HG02571 (cell line): ENCODE data around the gene GPN1.
A peak's percentile ranks its signal among the peaks of the same experiment; 100 is the strongest.
"Not testable (repeated sequence)": the region's sequence is repeated elsewhere in the genome, so short reads cannot be mapped to it uniquely, and the experiment has no call there.

Experiments used
- ATAC-seq: cut with Tn5 transposase; IDR thresholded peaks from one replicate; pipeline ENCODE4 v1.9.1; 2021; ENCODE audit warnings: mild to moderate bottlenecking, moderate library complexity; ENCODE audit not compliant: unreplicated experiment

The GPN1 gene

DNA sequence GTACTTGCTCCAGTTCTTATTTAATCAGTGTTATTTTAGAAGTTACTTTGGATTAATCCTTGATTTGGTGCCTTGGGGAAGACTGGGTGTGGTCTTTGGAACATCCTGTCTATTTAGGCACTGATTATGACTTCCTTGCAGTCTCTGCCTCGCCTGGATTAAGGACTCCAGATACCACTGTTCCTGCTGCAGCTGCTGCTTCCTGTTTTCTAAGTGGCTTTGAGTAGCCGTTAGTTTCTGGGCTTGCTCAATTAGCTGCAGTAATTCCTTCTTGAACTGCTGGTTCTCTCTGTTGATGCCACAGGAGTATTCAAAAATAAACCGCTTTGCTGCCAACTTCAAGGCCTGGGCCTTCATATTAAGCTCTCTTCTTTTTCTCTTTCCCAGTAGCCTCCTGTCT lies 1.9 kb upstream of the GPN1 start:
- ATAC-seq: not testable (repeated sequence)

DNA sequence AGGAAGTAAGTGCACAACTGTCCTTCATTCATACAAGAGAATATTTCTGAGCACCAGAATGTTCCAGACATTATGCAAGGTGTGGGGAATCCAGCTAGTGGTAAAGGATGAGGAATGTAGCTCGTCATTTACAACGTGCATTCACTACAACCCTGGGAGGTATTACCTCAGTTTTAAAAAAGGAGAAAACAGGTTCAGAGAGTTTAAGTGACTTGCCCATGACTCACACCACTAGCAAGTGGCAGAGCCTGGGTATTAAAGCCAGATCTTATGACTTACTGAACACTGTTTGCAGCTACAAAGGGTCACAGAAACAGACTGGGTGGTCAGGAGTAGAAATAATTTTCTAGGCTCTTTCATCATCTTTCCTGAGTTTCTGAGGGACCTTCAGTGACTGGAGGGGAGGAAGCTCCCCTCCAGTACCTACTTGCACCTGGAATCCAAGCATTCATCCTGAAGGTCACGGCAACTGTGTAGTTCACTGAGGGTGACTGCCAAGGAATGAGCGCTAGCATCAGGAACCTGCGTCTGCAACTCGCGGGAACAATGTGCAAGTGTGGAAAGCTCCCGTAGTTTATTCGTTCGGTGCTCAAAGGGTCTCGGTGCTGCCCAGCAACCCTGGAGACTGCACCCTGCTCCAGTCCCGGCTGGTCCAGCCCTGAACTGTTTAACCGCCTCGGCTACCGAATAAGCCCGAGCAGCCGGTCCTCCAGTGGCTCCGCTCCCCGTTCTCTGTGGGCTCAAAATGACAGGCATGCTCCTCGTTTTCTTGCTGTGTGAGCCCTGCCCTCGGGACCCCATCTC lies 685 bp upstream of the GPN1 start:
- ATAC-seq: peak; percentile 20

DNA sequence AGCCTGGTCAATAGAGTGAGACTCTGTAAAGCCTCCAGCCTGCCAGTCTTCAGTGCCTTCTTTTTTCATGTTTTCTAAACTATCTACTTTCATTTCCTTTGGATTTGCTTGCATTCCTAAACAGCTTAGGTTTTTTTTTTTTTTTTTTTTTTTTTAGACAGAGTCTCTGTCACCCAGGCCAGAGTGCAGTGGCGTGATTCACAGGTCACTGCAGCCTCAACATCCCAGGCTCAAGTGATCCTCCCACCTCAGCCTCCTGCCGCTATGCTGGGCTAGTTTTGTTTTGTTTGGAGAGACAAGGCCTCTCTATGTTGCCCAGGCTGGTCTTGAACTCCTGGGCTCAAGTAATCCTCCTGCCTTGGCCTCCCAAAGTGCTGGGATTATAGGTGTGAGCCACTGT lies 1.4 kb downstream of the GPN1 start:
- ATAC-seq: not testable (repeated sequence)

DNA sequence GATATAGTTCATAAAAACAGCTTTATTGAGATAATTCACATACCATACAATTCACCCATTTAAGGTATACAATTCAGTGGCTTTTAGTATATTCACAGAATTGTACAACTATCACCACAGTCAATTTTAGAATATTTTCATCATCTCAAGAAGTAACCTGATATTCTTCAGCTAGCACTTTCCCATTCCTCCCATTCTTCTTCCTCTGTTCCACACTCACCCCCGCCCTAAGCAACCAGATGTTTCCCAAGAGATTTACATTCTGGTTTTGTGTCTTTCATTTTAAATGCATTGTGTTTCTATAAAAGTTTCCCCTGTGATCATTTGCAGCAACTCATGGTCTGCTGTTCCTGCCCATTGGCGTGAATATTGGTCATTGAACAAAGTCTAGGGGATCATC lies 5.4 kb downstream of the GPN1 start:
- ATAC-seq: no peak

DNA sequence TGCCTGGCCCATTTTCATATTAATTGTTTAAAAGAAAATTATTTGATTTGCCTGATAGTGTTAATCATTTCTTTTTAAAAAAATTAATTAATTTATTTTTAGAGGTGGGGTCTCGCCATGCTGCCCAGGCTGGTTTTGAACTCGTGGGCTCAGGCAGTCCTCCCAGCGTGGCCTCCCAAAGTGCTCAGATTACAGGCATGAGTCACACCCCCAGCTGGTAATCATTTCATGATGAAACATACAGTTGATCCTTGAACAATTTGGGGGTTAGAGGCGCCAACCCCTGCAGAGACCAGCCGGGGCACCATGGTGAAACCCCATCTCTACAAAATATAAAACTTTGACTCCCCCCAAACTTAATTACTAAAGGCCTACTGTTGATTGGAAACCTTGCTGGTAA lies 7.9 kb downstream of the GPN1 start:
- no peak for ATAC-seq

DNA sequence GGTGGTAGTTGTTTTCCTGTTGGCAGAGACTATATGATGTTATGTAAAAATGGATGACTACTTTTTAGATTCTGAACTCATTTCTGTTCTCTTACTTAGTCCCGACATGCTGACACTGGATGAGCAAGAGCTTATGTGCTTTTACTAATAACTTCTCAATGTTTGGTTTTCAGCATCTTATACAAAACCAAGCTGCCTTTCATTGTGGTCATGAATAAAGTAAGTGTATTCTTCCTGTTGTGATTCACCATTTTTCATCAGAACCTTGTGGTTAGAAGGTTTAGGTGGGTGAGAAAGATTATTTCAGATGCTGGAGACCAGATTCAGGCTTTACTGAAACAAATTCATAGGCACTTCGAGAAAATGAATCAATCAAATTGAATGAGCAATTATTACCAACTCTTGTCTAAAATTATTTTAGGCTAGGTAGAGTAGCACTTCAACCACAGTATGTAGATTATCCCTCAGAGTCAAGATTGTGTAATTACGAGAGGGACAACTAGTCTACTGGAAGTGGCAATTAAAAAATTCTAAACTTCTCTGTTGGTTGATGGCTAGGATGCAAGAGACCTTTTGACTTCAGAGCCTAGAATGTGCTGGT lies 9.3 kb downstream of the GPN1 start:
- ATAC-seq: no peak

DNA sequence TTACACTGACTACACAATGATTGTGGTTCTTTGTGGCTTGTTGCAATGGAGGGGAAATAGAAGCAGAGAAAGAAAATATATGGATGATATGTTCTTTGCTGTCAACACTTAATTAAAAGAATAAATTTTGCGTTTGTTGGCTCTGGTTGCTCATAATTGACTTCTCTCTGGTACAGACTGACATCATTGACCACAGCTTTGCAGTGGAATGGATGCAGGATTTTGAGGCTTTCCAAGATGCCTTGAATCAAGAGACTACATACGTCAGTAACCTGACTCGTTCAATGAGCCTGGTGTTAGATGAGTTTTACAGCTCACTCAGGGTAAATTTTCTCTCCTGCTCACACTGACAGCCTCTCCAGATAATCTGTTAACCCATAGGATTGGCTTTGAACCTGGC lies 9.9 kb downstream of the GPN1 start:
- no peak for ATAC-seq

DNA sequence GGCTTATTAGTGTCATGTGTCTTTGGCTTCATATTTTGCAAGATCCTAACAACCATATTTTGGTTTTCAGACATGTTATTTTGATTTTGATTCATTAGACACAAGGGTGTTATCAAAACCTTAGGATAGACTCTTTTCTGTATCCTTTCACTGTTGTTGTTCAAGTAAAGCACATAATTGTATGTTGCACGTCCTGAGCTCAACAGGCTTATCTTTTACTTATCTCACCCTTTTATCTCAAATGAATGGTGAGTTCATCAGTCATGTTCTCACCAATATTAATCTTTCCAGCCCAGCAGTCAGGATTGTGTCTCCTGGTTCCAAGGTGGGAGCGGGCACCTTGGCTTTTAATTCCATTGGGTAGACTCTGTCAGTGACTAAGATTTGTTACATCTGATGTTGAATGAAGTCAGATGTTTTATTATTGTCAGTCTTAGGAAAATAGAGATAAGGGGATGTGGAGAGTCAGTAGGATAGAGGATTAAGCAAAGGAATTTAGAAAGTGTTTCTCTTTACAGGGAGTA lies 11.9 kb downstream of the GPN1 start:
- ATAC-seq: no peak

DNA sequence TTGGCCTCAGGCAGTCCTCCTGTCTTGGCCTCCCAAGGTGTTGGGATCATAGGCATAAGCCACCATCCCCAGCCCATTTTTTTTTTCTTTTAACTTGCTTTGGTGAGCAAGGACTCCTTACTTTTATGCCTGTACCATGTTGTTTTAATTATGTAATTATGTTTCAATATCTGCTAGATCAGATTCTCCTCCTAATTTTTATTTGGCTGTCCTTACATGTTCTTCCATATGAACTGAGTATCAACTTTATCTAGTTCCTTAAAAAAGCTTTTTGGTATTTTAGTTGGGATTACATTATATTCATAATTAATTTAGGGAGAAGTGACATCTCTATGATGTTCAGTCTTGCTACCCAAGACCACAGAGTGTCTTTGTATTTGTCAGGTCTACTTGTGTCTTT lies 16.3 kb downstream of the GPN1 start:
- no peak for ATAC-seq

DNA sequence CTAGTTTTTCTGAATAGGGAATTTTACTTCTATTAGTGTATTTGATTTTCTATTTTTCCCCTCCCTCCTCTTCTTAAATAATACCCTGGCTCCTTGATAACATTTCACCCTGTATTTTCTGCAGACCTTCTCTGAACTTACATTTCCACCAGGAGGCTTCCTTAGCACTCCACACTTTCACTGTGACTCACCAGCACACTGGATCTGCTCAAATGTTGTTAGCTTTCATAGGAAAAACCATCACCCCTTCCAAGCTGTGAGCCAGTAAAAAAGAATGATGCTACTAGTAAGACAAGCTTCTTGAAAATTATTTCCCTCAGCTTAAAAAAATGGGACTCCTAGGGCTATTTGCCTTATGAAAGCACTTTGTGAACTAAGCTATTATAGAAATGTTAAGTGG lies 18.4 kb downstream of the GPN1 start:
- ATAC-seq: no peak

DNA sequence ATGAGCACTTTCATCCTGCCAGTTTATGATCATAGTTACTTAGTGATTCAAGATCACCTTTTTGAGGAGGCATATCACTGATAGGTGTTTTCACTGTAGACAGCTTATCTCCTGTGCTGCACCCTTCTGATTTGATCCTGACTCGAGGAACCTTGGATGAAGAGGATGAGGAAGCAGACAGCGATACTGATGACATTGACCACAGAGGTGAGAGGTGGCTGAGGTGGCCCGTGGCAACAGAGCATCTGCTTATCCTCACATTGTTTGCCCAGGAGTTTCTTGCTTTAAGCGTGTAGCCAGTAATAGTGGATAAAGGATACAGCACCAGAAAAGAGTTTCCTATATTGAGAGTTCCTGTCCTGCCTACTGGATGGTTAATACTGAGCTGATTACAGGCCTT lies 18.9 kb downstream of the GPN1 start:
- no peak for ATAC-seq

DNA sequence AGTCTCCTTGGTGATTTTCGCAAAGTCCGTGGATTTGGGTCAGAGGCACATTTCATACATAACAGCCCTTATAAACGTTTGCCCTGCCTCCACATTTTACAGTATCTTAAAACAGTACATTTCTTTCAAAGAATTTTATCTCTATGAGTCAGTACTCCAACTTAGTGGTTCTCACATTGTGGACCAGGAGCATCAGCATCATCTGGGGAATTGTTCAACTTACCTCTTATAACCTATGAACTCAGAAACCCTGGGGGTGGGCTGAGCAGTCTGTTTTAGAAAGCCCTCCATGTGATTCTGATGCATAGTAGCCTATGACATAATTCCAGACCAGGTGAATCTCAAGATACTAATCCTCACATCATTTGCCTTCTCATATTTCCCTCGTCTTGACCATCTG lies 22.2 kb downstream of the GPN1 start:
- no peak for ATAC-seq

DNA sequence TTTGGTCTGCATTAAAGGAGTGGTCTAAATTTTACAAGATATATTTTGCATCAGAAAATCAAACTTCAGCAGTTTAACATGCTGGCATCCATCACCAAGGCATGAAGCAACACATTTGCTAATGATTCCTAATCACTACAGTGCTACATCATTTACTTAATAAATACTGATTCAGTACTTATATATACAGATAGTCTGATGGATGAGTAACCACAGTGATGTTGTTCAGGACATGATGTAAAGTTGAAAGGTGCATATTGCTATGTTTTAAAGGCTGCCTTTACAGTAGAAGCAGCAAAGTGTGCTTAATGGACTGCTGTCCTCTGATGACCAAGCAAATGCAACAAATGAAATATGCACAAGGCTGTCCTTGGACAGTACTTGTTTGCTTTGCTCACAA lies 23.5 kb downstream of the GPN1 start:
- ATAC-seq: no peak

DNA sequence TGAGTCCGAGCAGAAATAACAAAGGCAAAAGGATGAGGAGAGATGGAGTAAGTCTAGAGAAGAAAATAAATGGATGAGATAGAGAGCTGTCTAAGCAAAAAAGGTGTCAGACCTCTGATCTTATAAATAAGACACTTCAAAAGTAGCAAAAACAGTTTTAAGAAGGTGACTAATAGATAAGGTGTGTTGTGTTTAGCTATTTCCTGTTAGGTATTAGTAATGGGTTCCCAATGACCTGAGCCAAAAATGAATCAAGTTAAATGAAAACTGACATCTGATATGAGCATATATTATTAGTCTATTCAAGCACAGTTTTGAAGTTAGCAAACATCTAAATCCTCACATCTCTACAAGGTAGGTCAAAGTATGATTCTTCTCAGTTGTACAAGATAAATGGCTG lies 23.9 kb downstream of the GPN1 start:
- no peak for ATAC-seq

DNA sequence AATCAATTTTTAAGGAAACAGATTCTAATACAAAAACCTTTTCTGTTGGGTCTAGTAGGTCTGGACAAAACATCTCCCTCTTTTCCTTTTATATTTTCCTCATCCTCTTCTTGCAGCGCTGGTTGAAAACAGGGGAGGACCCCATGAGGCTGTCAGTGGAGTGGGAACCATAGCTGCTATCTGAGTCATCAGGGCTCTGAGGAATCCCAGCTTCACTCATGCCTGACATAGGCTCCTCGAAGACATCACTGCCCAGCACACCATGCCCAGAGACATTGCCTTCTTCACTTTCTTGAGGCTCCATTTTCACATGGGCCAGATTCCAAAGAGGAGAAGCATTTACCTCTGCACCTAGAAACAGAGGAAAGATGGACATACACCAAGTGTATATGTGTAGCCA lies 24.5 kb downstream of the GPN1 start:
- no peak for ATAC-seq

DNA sequence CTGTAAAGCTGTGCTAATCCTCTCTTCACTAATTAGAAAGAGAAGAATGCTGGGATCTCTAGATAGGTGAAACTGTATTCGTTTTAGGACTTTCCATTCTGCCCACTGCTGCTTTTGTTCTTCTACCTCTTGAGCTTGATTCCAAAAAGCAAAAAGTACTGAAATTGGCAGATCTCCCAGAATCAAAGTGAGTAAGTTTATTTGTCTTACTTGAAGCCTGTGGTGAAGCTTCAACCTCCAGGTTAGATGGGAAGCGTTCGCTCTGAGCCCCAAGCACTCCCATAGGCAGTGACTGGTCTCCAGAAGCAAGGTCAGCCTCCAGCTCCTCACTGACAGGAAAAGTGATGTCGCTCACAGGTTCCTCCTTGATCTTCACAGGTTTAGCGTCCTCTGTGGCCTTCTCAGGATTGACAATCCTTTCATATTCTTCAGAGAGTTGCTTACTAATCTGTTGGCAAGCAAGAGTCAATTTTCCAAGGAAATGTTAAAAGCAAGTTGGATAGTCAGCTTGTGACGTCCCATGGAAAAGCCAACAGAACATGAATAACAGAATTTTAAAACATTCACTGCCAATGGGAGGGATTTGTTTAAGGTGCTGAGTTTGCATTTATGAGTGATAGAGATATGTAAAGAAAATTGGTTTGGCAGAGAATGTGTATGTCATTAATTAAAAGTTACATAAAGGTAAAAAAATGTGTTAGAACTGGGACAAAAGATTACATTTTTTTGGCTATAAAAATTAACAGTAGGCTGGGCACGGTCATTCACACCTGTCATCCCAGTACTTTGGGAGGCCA lies 26.5 kb downstream of the GPN1 start:
- ATAC-seq: no peak

DNA sequence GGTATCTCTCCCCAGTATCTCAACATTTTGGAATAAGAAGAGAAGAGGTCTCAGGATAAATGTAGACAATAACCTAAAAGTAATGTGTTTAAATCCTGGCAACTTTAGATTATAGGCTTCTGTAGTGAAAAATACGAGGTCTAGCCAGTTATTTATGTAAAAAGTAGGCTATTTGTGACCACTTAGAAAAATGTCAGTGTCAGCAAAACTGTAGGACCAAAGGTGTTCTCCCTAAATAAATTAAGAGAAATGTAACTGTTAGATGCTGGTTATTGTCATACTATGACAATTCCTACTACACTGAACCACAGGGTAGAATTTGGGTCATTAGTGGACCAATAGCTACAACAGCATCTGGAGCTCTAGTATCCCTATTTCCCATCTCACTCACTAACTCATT lies 32.5 kb downstream of the GPN1 start:
- ATAC-seq: no peak

DNA sequence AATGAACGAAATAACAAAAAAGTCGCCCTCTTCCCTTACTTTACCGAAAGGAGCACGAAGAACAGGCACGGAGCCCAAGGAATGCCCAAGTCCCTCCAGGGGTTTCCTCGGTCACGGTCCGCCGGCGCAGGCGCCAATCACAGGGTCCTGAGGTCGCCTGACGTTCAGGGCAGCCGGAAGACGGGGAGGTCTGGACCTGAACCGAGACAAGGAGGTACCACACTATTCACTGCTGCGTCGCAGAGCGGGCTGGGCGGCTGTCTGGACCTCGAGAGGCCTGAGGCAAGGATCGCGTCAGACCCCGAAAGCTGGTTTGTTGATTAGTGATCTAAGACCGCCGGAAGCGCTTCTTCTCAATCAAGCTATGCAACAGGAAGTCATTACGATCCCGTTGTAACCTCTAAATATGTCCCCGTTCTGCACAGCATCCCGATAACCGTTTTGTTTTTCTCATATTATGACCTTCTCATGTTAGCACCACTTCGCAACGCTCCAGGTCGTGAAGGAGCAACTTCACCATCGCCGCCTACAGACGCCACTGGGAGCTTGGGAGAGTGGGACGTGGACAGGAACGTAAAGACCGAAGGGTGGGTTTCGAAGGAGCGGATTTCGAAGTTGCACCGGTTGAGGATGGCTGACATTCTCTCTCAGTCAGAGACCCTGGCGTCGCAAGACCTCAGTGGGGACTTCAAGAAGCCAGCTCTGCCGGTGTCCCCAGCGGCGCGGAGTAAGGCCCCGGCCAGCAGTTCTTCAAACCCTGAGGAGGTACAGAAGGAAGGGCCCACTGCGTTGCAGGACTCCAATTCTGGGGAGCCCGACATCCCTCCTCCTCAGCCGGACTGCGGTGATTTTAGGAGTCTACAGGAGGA lies 34.7 kb downstream of the GPN1 start, which contains the start of the genes SLC4A1AP and SUPT7L:
TSS of gene SLC4A1AP (plus strand) at position 605 of the 869 bp plus-strand sequence. CDS start at position 631, 26 bp downstream.
TSS of gene SUPT7L (minus strand) at position 330 of the 869 bp plus-strand sequence. CDS start 1,422 bp downstream, outside the sequence.
- ATAC-seq: peak; percentile 78

DNA sequence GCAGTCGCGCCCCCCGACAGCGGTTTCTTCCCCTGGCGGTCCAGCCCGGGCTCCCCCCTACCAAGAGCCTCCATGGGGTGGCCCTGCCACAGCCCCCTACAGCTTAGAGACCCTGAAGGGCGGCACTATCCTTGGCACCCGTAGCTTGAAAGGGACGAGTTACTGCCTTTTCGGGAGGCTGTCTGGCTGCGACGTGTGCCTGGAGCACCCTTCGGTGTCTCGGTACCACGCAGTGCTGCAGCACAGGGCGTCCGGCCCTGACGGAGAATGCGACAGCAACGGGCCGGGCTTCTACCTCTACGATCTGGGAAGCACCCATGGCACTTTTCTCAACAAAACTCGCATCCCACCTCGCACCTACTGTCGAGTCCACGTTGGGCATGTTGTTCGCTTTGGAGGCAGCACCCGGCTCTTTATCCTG lies 35.3 kb downstream of the GPN1 start:
- peak; percentile 28 for ATAC-seq

DNA sequence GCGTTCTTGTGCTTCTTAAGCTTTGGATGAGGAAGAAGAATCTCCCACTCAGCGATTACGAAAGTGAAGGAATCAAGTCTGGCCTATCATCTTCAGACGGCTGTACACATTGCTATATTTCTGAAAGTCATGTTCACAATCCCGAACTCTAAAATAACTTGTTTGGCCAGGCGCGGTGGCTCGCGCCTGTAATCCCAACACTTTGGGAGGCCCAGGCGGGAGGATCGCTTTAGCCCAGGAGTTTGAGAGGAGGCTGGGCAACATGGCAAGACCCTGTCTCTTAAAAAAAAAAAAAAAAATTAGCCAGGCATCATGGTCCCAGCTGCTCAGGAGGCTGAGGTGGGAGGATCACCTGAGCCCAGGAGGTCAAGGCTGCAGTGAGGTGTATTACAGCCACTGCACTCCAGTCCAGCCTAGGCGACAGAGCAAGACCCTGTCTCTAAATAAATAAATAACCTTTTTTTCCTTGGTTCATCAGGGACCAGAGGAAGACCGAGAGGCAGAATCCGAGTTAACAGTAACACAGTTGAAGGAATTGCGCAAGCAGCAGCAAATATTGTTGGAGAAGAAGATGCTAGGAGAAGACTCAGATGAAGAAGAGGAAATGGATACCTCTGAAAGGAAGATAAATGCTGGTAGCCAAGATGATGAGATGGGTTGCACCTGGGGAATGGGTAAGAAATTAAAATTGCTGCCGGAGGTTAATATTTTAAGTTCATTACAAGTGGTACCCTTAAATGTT lies 35.9 kb downstream of the GPN1 start:
- no peak for ATAC-seq
